GM11168 (cell line): Measurements from ENCODE around the gene APBB1.

Experiments
- in situ Hi-C: fragments of 300-500 bp; cut with MboI; formaldehyde crosslinking; loops from one replicate; pipeline ENCODE4 v1.12.0; 2022; ENCODE audit warnings: low sequenced_read_pairs; ENCODE audit not compliant: unreplicated experiment

The APBB1 gene

DNA sequence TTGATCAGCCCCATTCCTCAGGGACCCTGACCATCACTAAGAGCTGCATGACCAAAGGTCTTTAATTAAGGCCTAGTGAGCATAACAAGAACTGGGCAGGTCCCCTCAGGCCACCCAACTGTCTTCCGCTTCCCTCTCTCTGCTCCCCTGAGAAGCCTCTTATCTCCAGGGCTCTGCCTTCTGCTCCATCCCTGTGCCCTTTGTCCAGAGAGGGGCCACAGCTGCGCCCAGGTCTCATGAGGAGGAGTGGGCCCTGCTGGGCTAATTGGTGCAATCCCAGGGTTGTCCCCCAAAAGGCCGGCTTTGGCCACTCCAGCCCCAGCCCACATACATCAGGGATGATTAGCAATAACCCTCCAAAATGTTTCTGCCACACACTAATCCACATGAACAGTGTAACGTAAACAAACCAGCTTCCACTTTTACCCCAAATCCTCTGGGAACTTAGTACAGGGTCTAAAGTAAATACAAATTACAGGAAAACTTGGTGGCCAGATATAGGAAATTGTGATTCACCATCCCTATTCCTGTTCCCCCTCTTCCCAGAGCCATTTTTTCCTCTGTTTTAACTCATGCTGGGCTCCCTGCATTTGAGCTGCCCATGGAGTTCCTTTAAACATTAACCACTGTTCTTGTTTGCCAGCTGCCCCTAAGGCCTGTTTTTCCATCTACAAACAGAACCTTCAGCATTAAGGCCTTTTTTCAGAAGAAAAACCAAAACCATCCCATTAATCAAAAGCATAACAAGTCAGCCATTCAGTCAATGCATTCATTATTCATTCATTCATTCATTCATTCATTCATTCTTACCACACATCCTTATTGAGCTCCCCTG is 64.0 kb downstream of the APBB1 start:
- in situ Hi-C loops, result loop anchor here (10.0 kb wide), 1 partner anchor 110 kb away; no protein-coding TSS in a partner anchor

DNA sequence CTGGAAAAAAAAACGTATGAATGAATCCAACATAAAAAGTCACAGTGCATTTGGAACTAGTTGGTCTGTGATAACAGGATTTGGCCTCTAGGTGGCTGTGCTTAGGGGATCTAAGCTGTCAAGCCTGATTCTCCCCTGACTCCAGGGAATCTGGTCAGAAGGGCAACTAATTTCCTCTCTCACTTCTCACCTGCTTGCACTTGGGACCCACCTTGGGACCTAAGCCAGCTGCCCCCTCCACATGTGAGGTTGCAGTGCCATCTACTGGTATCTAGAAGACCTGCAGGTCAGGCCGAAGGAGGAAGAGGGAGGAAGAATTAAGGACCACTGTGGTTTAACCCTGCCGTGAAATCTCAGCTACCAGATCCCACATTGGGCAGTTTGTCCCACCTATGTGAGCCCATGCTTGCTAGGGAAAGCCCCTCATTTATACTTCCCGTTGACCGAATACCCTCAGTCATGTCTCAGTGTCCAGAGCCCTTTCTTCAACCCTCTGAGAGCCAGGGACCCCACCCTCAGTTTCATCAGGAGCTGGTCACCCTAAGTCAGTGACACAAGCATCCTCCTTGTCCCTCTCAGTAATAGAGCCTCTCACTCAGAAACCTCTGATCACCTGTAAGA is 65.4 kb downstream of the APBB1 start:
- in situ Hi-C loops, result loop anchor here (10.0 kb wide), 1 partner anchor 109 kb away; no protein-coding TSS in a partner anchor

DNA sequence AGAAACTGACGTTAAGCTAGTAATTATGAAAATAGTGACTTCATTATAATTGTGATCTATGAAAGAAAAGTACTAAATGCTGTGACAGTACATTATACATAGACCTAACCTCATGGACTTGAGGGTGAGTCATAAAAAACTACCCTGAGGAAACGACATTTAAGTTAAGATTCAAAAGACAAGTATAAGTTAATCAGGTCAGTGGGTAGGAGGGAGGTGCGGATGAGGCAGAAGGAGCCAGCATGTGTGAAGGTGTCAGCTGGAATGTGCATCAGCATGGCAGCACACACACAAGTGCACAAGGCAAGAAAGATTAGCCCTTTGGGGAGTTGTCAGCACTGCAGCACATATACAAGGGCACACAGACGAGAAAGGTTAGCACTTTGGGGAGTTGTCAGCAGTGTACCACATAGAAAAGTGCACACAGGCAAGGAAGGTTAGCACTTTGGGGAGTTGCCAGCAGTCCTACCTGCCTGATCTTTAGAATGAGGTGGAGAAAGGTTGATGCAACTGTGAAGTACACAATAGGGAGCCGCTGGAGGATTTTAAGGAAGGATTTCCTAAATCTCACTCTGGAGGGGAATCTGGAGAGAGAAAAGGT is 67.0 kb downstream of the APBB1 start:
- in situ Hi-C loops, result loop anchor here (10.0 kb wide), 1 partner anchor 107 kb away; no protein-coding TSS in a partner anchor

DNA sequence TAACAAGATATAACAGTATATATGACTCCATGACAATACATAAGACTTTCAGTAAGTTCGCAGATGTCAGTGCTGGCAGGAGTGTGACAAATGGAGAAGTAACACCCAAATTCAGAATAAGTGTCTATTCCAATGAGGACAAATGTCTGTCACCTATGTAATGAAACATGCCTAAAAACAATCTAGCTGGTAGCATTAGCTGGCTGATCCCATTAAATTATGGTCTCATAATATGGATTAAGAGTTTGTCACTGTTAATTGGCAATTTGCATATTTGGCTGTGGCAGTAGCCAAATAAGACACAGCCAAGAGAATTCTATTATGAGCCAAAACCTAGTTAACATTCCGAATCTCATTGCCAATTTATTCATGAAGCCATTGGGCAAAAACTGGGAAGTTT is 68.4 kb downstream of the APBB1 start:
- in situ Hi-C loops, result loop anchor here (10.0 kb wide), 1 partner anchor 106 kb away; no protein-coding TSS in a partner anchor

DNA sequence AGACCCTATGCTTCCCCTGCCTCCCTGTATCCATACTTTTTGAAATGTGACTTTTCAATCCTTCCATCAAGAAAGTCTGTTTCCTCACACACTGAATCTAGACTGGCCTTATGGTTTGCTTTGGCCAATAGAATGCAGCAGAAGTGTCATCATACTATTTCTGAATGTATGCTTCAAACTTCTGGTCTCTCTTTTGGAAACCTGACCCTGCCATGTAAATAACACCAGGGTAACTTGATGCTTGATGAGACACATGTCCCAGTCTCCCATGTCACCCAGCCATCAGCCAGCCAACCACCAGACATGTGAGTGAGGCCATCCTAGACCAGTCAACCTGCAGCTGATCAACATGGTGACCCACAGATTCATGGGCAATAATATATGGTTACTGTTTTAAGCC is 68.9 kb downstream of the APBB1 start:
- in situ Hi-C loops, result loop anchor here (10.0 kb wide), 1 partner anchor 105 kb away; no protein-coding TSS in a partner anchor

DNA sequence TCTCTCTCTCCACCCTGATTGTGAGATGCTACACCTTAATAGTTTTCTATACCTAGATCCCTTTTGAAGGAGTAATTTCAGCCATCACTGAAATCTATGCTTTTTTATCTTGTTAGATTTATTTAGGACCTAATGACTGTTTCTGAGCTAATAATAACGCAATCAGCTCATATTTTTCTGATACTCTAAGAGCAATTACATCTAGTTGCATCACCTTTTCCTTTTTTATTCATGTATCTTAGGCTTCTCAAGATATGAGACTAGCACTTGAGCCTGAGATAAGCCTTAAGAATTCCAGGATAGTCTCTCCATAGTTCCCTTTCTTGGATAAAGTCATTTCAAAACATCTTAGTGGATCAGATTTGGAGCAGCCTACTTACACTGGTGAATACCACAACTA is 73.5 kb downstream of the APBB1 start:
- in situ Hi-C loops, result loop anchor here (25.0 kb wide), 1 partner anchor 333 kb away; the partner anchor contains the start of gene OR56A4
